Gastrocnemius medialis (tissue), 4 donors: ENCODE data around the gene ACOXL. TPM values are rescaled to one million over a fixed set of nuclear protein-coding genes. Genes with fewer than 3 reads are reported as not detected.

Experiments
- ATAC-seq, 2 donors: fragments of 150-250 bp; one replicate each; pipeline ENCODE4 v1.9.1; 2016
- DNase-seq, 2 donors: peaks; one replicate each; pipeline ENCODE4 v3.0.0-alpha.2; 2019
- H3K27ac ChIP-seq, 4 donors: fragments of 200-600 bp; sonication (generic); 1 replicate in 1 of 4; 2 replicates in 3 of 4; pipeline ENCODE4 v1.5.1; 2016 to 2018; ENCODE audit warnings: mild to moderate bottlenecking in 2 of 4, moderate library complexity in 1 of 4
- H3K27me3 ChIP-seq, 3 donors: fragments of 200-600 bp; sonication (generic) in 2 of 3; 1 replicate in 1 of 3; 2 replicates in 2 of 3; pipeline versions ENCODE4 v1.5.1 to v1.6.0; 2016 to 2019; ENCODE audit warnings: mild to moderate bottlenecking in 1 of 3, moderate library complexity in 1 of 3
- H3K36me3 ChIP-seq, 2 donors: fragments of 200-600 bp; sonication (generic) in 1 of 2; one replicate each; pipeline ENCODE4 v1.5.1; 2017 to 2018
- H3K4me1 ChIP-seq, 2 donors: fragments of 200-600 bp; sonication (generic) in 1 of 2; one replicate each; pipeline ENCODE4 v1.5.1; 2016 to 2017; ENCODE audit warnings: mild to moderate bottlenecking in 2 of 2
- H3K4me3 ChIP-seq, 4 donors: fragments of 200-600 bp; sonication (generic) in 3 of 4; 1 replicate in 1 of 4; 2 replicates in 3 of 4; pipeline ENCODE4 v1.5.1; 2016 to 2019; ENCODE audit warnings: mild to moderate bottlenecking in 2 of 4
- H3K9me3 ChIP-seq, 3 donors: fragments of 200-600 bp; sonication (generic) in 2 of 3; 1 replicate in 1 of 3; 2 replicates in 2 of 3; pipeline ENCODE4 v1.5.1; 2016 to 2019
- POLR2A ChIP-seq, 2 donors: fragments of 450-650 bp; IDR thresholded peaks; one replicate each; pipeline ENCODE4 v1.6.1; 2017; ENCODE audit warnings: antibody characterized with exemption in 2 of 2, mild to moderate bottlenecking in 2 of 2, moderate library complexity in 2 of 2
- in situ Hi-C, 4 donors: fragments of 200-750 bp; cut with MboI; loops; one replicate each; pipeline versions ENCODE4 v1.15.0 to v1.8.0; 2017; ENCODE audit warnings: low sequenced_read_pairs in 4 of 4
- intact Hi-C: fragments of 100-400 bp; cut with DNase I; formaldehyde crosslinking; loops from one replicate; pipeline ENCODE4 v1.15.1; 2023; ENCODE audit warnings: low total_unique reads
- total RNA-seq, 4 donors: library from RNA; depleted of rRNA; stranded (reverse); fragments of >200 nt; gene quantifications; one replicate each; pipeline versions ENCODE4 v1.1.0 to v1.2.3, GENCODE V29; 2016
- TF ChIP-seq, protein P1 (sequence below), 5 experiments: fragments of 450-650 bp in 3 of 5; fragments of 200-600 bp in 2 of 5; sonication (generic) in 2 of 5; IDR thresholded peaks in 4 of 5; conservative IDR thresholded peaks in 1 of 5; 1 replicate in 4 of 5; 2 replicates in 1 of 5; pipeline ENCODE4 v1.5.1; 2016 to 2019; ENCODE audit warnings: antibody characterized with exemption in 5 of 5, mild to moderate bottlenecking in 3 of 5, moderate library complexity in 3 of 5

Gene ACOXL
- total RNA-seq, 4 donors from 2014 or later = not detected

DNA sequence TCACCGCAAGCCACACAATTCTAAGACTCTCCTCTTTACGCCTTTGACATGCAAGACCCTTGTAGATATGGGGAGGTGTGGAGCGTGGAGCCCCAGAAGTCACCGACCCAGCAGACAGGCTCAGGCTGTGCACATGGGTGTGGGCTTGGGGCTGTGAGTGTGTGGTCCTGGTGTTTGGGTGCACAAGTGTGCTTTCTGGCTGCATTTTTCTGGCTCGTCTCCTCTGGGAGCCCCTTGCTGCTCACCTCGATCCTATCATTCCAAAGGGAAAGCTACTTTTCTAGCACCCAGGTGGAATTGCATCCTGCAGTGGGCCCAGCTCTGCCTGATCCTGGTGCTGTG is 143.0 kb downstream of the ACOXL start:
- Histone ChIP-seq H3K4me1 (no peaks in the 10 kb centered on the region), H3K27me3 (no peaks in the 10 kb centered on the region), H3K27ac (no peak overlapping the region), H3K4me3 (no peak overlapping the region), H3K9me3 (no peaks in the 10 kb centered on the region), H3K36me3 (no peaks in the 10 kb centered on the region)
- TF ChIP-seq POLR2A (IDR thresholded peaks at IDR 0.05) = no peak
- TF ChIP-seq, protein P1, sequence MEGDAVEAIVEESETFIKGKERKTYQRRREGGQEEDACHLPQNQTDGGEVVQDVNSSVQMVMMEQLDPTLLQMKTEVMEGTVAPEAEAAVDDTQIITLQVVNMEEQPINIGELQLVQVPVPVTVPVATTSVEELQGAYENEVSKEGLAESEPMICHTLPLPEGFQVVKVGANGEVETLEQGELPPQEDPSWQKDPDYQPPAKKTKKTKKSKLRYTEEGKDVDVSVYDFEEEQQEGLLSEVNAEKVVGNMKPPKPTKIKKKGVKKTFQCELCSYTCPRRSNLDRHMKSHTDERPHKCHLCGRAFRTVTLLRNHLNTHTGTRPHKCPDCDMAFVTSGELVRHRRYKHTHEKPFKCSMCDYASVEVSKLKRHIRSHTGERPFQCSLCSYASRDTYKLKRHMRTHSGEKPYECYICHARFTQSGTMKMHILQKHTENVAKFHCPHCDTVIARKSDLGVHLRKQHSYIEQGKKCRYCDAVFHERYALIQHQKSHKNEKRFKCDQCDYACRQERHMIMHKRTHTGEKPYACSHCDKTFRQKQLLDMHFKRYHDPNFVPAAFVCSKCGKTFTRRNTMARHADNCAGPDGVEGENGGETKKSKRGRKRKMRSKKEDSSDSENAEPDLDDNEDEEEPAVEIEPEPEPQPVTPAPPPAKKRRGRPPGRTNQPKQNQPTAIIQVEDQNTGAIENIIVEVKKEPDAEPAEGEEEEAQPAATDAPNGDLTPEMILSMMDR (IDR thresholded peaks at IDR 0.05 in 4 of 5, conservative IDR thresholded peaks at IDR 0.05 in 1 of 5) = no peak
- intact Hi-C loops (no loop called here), in situ Hi-C loops (no loop called here)
- DNase-seq = no peak
- no peak for ATAC-seq

DNA sequence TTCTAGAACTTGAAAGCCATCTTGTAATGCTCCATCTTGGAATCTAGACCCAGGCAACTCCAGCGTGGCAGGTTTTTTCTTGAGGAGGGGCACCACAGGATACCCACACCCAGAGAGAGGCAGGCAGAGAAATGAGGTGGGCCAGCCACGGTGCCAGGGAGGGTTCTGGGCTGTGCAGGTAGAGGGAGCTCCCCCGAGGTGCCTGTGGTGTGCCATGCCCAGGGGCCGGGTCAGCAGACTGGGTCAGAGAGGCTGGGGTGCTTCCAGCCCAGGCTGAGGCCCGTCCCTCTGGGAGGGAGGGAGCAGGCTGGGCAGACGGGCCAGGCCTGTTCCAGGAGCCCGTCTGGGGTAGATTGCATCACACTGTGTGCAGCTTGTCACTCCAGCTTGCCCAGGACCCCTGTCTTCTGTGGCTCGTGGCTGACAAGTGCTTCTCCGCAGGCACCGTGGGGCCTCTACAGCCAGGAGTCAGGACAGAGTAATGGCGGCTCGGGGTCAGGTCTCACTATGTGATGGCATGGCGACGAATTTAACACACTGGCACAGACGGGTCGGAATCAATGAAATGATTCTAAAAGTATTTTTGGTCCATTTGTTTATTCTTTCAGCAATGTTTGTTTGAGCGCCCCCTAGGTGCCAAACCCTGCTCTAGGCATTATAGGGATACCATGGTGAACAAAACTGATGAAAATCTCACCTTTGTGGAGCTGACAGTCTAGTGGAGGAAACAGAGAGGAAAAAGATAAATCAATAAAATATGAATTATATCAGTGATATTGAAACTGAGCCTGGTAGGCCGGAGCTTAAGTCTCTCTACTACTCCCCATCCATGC is 144.0 kb downstream of the ACOXL start:
- Histone ChIP-seq H3K4me1 (no peaks in the 10 kb centered on the region), H3K27me3 (no peaks in the 10 kb centered on the region), H3K27ac (no peak overlapping the region), H3K9me3 (no peaks in the 10 kb centered on the region), H3K4me3 (no peak overlapping the region), H3K36me3 (no peaks in the 10 kb centered on the region)
- intact Hi-C loops (no loop called here), in situ Hi-C loops (no loop called here)
- DNase-seq (no peak), ATAC-seq (no peak)
- no peak for TF ChIP-seq POLR2A (IDR thresholded peaks at IDR 0.05)
- TF ChIP-seq, protein P1 (IDR thresholded peaks at IDR 0.05 in 4 of 5, conservative IDR thresholded peaks at IDR 0.05 in 1 of 5) = no peak

DNA sequence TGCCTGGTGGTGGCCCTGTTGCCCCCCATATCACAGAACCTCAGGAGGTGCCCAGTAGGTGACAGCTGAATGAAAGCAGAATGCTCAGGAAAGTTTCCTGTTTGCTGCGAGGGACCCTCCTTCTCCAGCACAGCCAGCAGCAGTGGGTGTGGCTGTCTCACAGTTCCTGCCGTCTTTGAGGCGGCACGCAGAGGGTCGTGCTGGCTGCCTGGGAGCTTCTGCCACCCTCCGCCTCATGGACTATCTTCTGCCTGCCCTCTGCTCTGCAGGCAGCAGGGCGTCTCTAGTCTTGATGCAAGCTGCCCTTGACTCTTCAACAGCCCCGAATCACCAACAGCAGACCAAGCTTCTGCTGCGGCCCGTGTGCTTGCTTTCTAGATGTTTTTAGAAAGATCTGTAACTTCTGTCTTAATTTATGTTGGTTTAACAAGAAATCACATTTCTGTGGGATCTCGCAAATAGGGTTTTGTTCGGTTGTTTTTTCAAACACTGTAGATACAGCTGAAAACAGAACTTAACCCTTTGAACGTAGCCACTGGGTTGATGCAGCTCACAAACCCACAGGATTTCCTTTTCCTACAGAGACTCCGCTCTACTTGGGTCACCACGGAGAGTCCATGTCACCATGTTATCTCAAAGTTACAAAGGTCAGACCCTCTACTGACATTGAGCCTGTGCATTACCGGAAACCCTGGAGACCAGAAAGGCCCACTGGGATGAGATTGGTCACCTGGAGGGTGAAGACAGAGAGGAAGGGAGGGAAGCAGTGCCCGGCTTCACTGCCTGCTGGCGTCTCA is 144.9 kb downstream of the ACOXL start:
- Histone ChIP-seq H3K4me3 (no peak overlapping the region), H3K9me3 (no peaks in the 10 kb centered on the region), H3K4me1 (no peaks in the 10 kb centered on the region), H3K36me3 (no peaks in the 10 kb centered on the region), H3K27ac (no peak overlapping the region), H3K27me3 (no peaks in the 10 kb centered on the region)
- intact Hi-C loops (no loop called here), in situ Hi-C loops (no loop called here)
- TF ChIP-seq, protein P1 (IDR thresholded peaks at IDR 0.05 in 4 of 5, conservative IDR thresholded peaks at IDR 0.05 in 1 of 5) = no peak
- TF ChIP-seq POLR2A (IDR thresholded peaks at IDR 0.05) = no peak
- ATAC-seq (no peak), DNase-seq (no peak)

DNA sequence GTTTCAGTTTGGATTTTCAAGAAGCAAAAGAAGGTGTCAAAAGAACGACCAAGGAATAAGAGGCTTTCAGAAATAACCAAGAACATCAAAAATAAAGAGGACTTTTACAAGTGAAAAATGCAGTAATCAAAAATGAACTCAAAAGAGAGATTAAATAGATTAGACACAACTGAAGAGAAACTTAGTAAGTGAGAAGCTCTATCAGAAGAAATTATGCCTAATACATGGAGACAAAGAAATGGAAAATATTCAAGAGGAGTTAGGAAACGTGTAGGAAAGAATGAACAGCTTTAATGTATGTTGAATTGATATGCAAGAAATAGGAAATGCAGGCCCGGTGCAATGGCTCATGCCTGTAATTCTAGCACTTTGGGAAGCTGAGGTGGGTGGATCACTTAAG is 145.8 kb downstream of the ACOXL start:
- Histone ChIP-seq H3K27me3 (no peaks in the 10 kb centered on the region), H3K36me3 (no peaks in the 10 kb centered on the region), H3K4me1 (no peaks in the 10 kb centered on the region), H3K27ac (no peak overlapping the region), H3K9me3 (no peaks in the 10 kb centered on the region), H3K4me3 (no peak overlapping the region)
- intact Hi-C loops = no loop called here
- DNase-seq = no peak
- no peak for TF ChIP-seq POLR2A (IDR thresholded peaks at IDR 0.05)
- TF ChIP-seq, protein P1 (IDR thresholded peaks at IDR 0.05 in 4 of 5, conservative IDR thresholded peaks at IDR 0.05 in 1 of 5) = no peak
- in situ Hi-C loops = no loop called here
- no peak for ATAC-seq
